Large intestine (tissue), 3 donors: Measurements from ENCODE around the gene CLOCK. TPM values are rescaled to one million over a fixed set of nuclear protein-coding genes. Genes with fewer than 3 reads are reported as not detected.

ENCODE experiments used
- DNase-seq, 2 donors: peaks; one replicate each; pipeline versions ENCODE4 v3.0.0 to v3.0.0-alpha.2; 2013
- H3K27ac ChIP-seq: one replicate; pipeline ENCODE4 v1.5.1; 2013; ENCODE audit warnings: low read length
- H3K27me3 ChIP-seq: 2 replicates; pipeline ENCODE4 v1.6.1; 2013; ENCODE audit warnings: low read length; ENCODE audit not compliant: control insufficient read depth, insufficient read depth
- H3K36me3 ChIP-seq: 2 replicates; pipeline ENCODE4 v1.6.1; 2013; ENCODE audit warnings: low read length; ENCODE audit not compliant: control insufficient read depth, insufficient read depth
- H3K4me1 ChIP-seq: one replicate; pipeline ENCODE4 v1.6.1; 2013; ENCODE audit warnings: low read length; ENCODE audit not compliant: control insufficient read depth, insufficient read depth
- H3K4me3 ChIP-seq: one replicate; pipeline ENCODE4 v1.5.1; 2013; ENCODE audit warnings: low read length
- H3K9me3 ChIP-seq: one replicate; pipeline ENCODE4 v1.6.1; 2013; ENCODE audit warnings: mild to moderate bottlenecking, low read depth, low read length, moderate library complexity; ENCODE audit not compliant: control insufficient read depth
- WGBS: methylation state at CpG from one replicate; pipeline ENCODE4 v1.1.5; 2013; ENCODE audit warnings: low lambda C conversion rate; ENCODE audit not compliant: insufficient coverage; 5-methylcytosine and 5-hydroxymethylcytosine counted together
- polyA plus RNA-seq: library from polyadenylated mRNA; unstranded; fragments of 120-200 nt; gene quantifications from one replicate; pipeline ENCODE4 v1.2.1, GENCODE V29; 2013

The CLOCK gene
- polyA plus RNA-seq, 1 donor: 16.5 TPM

GRCh38 chr4:55543858-55544257 lies 2.9 kb downstream of the CLOCK start:
- Histone ChIP-seq H3K27ac (no peak overlapping the region), H3K36me3 (no peaks in the 10 kb centered on the region), H3K4me3 (no peak overlapping the region), H3K4me1 (peaks cover 13% of the 10 kb centered on the region), H3K27me3 (no peaks in the 10 kb centered on the region), H3K9me3 (peaks cover 2% of the 10 kb centered on the region)
- DNase-seq: no peak

- Histone ChIP-seq H3K9me3 (no peaks in the 10 kb centered on the region), H3K36me3 (no peaks in the 10 kb centered on the region), H3K4me3 (no peak overlapping the region), H3K27ac (no peak overlapping the region), H3K27me3 (no peaks in the 10 kb centered on the region), H3K4me1 (no peaks in the 10 kb centered on the region)
- DNase-seq: no peak
- no CpG with 5 or more reads among the region's 3 CpGs for WGBS
Observed at GRCh38 chr4:55540271-55540670, 6.4 kb downstream of the CLOCK start.

GRCh38 chr4:55539658-55540057 lies 7.1 kb downstream of the CLOCK start:
- Histone ChIP-seq H3K4me3 (no peak overlapping the region), H3K4me1 (no peaks in the 10 kb centered on the region), H3K27me3 (no peaks in the 10 kb centered on the region), H3K9me3 (no peaks in the 10 kb centered on the region), H3K36me3 (no peaks in the 10 kb centered on the region), H3K27ac (no peak overlapping the region)
- no peak for DNase-seq
- no CpG with 5 or more reads among the region's 2 CpGs for WGBS

GRCh38 chr4:55538531-55538930 lies 8.2 kb downstream of the CLOCK start:
- DNase-seq: no peak
- no peaks in the 10 kb centered on the region for H3K27me3 ChIP-seq
- H3K27ac ChIP-seq: no peak overlapping the region
- H3K4me3 ChIP-seq: no peak overlapping the region
- no peaks in the 10 kb centered on the region for H3K9me3 ChIP-seq
- no peaks in the 10 kb centered on the region for H3K36me3 ChIP-seq
- no peaks in the 10 kb centered on the region for H3K4me1 ChIP-seq

- Histone ChIP-seq H3K4me3 (no peak overlapping the region), H3K9me3 (peaks cover 3% of the 10 kb centered on the region), H3K27me3 (no peaks in the 10 kb centered on the region), H3K27ac (no peak overlapping the region), H3K36me3 (no peaks in the 10 kb centered on the region), H3K4me1 (no peaks in the 10 kb centered on the region)
- no peak for DNase-seq
Observed at GRCh38 chr4:55534306-55534705, 12.4 kb downstream of the CLOCK start.

- no peaks in the 10 kb centered on the region for H3K27me3 ChIP-seq
- WGBS: 86% methylated on average over 1 of the region's 4 CpGs
- no peak overlapping the region for H3K27ac ChIP-seq
- H3K4me3 ChIP-seq: no peak overlapping the region
- H3K4me1 ChIP-seq: no peaks in the 10 kb centered on the region
- H3K9me3 ChIP-seq: peaks cover 3% of the 10 kb centered on the region
- DNase-seq: no peak
- no peaks in the 10 kb centered on the region for H3K36me3 ChIP-seq
Observed at GRCh38 chr4:55530691-55531090, 16.0 kb downstream of the CLOCK start.

- 92% methylated on average over 2 of the region's 4 CpGs for WGBS
- Histone ChIP-seq H3K4me3 (no peak overlapping the region), H3K9me3 (peaks cover 3% of the 10 kb centered on the region), H3K27ac (no peak overlapping the region), H3K27me3 (no peaks in the 10 kb centered on the region), H3K36me3 (no peaks in the 10 kb centered on the region), H3K4me1 (no peaks in the 10 kb centered on the region)
- DNase-seq: no peak
Observed at GRCh38 chr4:55530167-55530566, 16.5 kb downstream of the CLOCK start.

- Histone ChIP-seq H3K27ac (no peak overlapping the region), H3K36me3 (no peaks in the 10 kb centered on the region), H3K9me3 (peaks cover 3% of the 10 kb centered on the region), H3K4me3 (no peak overlapping the region), H3K4me1 (no peaks in the 10 kb centered on the region), H3K27me3 (no peaks in the 10 kb centered on the region)
- 100% methylated on average over 1 of the region's 3 CpGs for WGBS
- no peak for DNase-seq
Observed at GRCh38 chr4:55528491-55528890, 18.2 kb downstream of the CLOCK start.

- no peak overlapping the region for H3K27ac ChIP-seq
- no peaks in the 10 kb centered on the region for H3K4me1 ChIP-seq
- H3K36me3 ChIP-seq: no peaks in the 10 kb centered on the region
- WGBS: 91% methylated on average over 3 of the region's 4 CpGs
- no peak overlapping the region for H3K4me3 ChIP-seq
- DNase-seq: no peak
- H3K27me3 ChIP-seq: no peaks in the 10 kb centered on the region
- H3K9me3 ChIP-seq: no peaks in the 10 kb centered on the region
Observed at GRCh38 chr4:55524844-55525571, 21.7 kb downstream of the CLOCK start.

- H3K4me1 ChIP-seq: no peaks in the 10 kb centered on the region
- no peak overlapping the region for H3K27ac ChIP-seq
- no peaks in the 10 kb centered on the region for H3K9me3 ChIP-seq
- no peaks in the 10 kb centered on the region for H3K27me3 ChIP-seq
- H3K4me3 ChIP-seq: no peak overlapping the region
- no peak for DNase-seq
- no peaks in the 10 kb centered on the region for H3K36me3 ChIP-seq
Observed at GRCh38 chr4:55518442-55518841, 28.3 kb downstream of the CLOCK start.

- no CpG with 5 or more reads among the region's 2 CpGs for WGBS
Observed at GRCh38 chr4:55517526-55518229, 29.0 kb downstream of the CLOCK start.

More at GRCh38 chr4:55517526-55518229, 29.0 kb downstream of the CLOCK start:
- Histone ChIP-seq H3K36me3 (no peaks in the 10 kb centered on the region), H3K27ac (no peak overlapping the region), H3K4me3 (no peak overlapping the region), H3K9me3 (no peaks in the 10 kb centered on the region), H3K4me1 (no peaks in the 10 kb centered on the region), H3K27me3 (no peaks in the 10 kb centered on the region)
- no peak for DNase-seq
